Uterus (tissue), 2 donors: Measurements from ENCODE around the gene ATF7IP.

Experiments
- POLR2A ChIP-seq, 2 donors: fragments of 450-650 bp; IDR thresholded peaks; one replicate each; pipeline ENCODE4 v1.6.1; 2016; ENCODE audit warnings: antibody characterized with exemption in 2 of 2, mild to moderate bottlenecking in 1 of 2, moderate library complexity in 1 of 2
- TF ChIP-seq, protein P1 (sequence below), 4 experiments: fragments of 200-600 bp in 2 of 4; fragments of 450-650 bp in 2 of 4; sonication (generic) in 2 of 4; IDR thresholded peaks; one replicate each; pipeline ENCODE4 v1.5.1; 2016 to 2019; ENCODE audit warnings: antibody characterized with exemption in 4 of 4, mild to moderate bottlenecking in 2 of 4, moderate library complexity in 1 of 4

DNA sequence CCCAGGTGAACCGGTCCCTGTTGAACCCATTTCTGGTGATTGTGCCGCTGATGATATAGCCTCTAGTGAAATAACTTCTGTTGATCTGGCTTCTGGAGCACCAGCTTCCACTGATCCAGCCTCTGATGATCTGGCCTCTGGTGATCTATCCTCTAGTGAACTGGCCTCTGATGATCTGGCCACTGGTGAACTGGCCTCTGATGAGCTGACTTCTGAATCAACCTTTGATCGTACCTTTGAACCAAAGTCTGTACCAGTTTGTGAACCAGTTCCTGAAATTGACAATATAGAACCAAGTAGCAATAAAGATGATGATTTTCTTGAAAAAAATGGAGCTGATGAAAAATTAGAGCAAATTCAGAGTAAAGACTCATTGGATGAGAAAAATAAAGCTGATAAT, 59.1 kb downstream of the ATF7IP start:
- TF ChIP-seq, protein P1, sequence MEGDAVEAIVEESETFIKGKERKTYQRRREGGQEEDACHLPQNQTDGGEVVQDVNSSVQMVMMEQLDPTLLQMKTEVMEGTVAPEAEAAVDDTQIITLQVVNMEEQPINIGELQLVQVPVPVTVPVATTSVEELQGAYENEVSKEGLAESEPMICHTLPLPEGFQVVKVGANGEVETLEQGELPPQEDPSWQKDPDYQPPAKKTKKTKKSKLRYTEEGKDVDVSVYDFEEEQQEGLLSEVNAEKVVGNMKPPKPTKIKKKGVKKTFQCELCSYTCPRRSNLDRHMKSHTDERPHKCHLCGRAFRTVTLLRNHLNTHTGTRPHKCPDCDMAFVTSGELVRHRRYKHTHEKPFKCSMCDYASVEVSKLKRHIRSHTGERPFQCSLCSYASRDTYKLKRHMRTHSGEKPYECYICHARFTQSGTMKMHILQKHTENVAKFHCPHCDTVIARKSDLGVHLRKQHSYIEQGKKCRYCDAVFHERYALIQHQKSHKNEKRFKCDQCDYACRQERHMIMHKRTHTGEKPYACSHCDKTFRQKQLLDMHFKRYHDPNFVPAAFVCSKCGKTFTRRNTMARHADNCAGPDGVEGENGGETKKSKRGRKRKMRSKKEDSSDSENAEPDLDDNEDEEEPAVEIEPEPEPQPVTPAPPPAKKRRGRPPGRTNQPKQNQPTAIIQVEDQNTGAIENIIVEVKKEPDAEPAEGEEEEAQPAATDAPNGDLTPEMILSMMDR (IDR thresholded peaks at IDR 0.05) = no peak
- no peak for TF ChIP-seq POLR2A (IDR thresholded peaks at IDR 0.05)
